Pons (tissue), 1 donor: ENCODE data around the gene ANO1.

Source experiments
- DNase-seq: peaks from one replicate; pipeline ENCODE4 v3.0.0-alpha.2; 2016; ENCODE audit warnings: low spot score

ANO1 gene

GRCh38 chr11:70115778-70116177 lies 37.7 kb downstream of the ANO1 start:
- no peak for DNase-seq

DNA sequence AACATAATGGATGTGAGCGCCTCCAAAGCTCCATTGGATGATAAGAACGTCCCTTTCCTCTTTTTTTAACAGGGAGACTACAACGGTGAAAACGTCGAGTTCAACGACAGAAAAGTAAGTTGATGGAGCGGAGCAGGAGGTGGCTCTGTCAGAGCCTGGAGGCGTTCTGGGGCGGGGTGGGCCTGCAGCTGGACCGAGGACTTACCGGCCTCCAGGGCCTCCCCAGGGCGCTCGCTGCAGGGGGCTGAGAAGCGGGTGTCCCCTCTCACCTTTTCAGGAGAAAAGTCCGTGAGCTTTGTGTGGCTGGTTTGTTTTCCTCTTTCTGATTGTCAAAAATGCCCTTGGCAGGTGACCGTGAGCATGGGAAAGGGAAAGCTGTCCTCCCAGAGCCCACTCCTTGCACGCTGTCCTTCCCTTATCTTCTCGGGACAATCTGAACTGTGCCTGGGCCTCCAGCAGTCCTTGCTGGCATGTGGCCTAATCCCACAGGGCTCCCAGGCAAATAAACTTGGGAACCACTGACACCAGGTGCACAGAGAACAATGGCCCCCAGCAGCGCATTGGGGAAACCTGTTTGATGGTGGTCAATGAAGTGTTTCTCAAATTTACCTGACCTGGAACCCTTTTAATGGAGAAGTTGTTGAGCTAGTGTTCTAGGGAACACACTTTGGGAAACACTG lies 38.4 kb downstream of the ANO1 start:
- no peak for DNase-seq

DNA sequence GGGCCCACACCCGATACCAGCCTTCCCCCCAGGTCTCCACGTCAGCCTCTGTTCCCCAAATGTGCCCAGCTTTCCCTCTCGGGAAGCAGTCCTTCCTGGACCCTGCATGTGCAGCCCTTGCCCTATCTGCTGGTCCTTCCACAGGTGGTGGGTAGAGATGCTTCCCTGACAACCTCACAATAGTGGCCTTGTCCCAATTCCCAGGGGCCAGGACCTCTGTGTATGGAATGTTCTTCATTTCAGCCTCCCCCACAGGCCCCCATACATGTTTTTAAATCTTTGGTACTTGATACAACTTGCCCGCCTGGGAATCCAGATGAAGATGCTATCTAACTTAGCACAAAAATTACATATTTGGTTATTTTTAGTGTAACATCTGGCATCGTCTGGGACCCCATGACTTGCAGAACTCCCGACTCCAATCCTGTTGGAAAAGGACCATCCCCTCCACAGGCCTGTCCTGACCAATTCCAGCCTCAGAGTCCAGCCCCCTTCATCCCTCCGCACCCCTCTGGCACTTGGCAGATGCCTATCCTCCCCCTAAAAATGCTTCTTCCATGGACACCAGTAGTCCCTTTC lies 39.5 kb downstream of the ANO1 start:
- DNase-seq, result no peak

- DNase-seq, result no peak
Observed at GRCh38 chr11:70118642-70119041, 40.5 kb downstream of the ANO1 start.

DNA sequence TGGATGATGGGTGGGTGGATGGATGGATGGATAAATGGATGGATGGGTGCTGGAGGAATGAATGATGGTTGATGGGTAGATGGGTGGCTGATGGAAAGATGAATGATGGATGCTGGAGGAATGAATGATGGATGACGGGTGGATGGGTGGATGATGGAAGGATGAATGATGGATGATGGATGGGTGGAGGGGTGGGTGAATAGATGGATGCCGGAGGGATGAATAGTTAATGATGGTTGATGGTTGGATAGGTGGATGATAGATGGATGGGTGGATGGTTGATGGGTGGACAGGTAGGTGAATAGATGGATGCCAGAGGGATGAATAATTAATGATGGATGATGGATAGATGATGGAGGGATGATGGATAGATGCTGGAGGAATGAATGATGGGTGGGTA lies 41.4 kb downstream of the ANO1 start:
- DNase-seq, result no peak

DNA sequence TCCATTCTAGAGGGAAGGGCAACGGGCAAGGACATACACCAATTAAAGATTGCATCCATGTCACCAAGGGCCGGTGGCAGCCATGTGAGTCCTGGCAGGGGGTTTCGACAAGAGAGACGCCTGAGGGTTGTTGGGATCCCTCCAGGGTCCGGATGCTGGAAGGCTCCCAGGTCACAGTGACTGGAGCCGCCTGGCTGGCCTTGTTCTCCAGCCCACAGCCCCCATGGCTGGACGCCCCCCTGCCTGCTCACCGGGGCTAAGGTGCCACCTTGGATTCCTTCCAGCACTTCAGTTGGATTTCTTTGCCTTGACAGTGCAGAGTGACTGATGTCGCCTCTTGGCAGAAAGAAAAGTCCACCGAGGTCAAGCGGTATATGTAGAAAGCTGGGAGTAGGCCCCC lies 42.6 kb downstream of the ANO1 start:
- DNase-seq, result no peak

GRCh38 chr11:70122490-70123198 lies 44.5 kb downstream of the ANO1 start:
- DNase-seq, result no peak

- no peak for DNase-seq
Observed at GRCh38 chr11:70123711-70124110, 45.6 kb downstream of the ANO1 start.

- no peak for DNase-seq
Observed at GRCh38 chr11:70124321-70125000, 46.3 kb downstream of the ANO1 start.

DNA sequence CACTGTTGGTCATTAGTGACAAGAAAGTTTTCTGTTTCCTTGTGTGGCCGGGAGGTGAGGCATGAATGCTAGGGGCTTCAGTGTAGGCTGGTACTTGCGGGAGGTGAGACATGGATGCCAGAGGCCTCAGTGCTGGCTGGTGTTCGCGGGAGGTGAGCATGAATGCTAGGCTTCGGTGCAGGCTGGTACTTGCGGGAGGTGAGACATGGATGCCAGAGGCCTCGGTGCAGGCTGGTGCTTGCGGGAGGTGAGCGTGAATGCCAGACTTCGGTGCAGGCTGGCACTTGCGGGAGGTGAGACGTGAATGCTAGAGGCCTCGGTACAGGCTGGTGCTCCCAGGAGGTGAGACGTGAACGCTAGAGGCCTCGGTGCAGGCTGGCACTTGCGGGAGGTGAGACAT lies 48.4 kb downstream of the ANO1 start:
- DNase-seq, result no peak

- no peak for DNase-seq
Observed at GRCh38 chr11:70127653-70128434, 49.7 kb downstream of the ANO1 start.

DNA sequence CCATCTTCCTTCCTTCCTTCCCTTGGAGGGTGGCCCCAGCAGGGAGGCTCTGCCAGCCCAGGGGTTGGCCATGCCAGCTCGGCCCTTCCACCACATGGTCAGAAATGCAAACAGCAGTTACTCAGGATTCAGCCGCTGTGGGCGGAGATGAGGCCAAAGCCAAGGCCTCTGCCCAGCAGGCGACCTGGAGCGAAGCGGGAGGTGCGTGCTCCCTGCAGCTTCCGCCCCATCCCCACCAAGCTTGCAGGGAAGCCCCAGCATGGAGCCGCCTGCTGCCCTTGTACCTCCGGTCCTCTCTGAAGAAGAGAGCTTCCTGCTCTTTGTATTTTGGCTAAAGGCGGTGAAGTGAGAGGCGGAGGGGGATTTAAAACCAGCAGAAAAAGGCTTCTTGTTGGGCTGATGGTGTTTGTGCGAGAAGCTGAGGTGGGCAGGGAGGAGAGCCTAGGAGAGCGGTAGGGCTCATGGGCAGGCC lies 50.4 kb downstream of the ANO1 start:
- no peak for DNase-seq

- no peak for DNase-seq
Observed at GRCh38 chr11:70129051-70129592, 51.0 kb downstream of the ANO1 start.

GRCh38 chr11:70130636-70131035 lies 52.5 kb downstream of the ANO1 start:
- DNase-seq, result no peak

GRCh38 chr11:70131606-70132190 lies 53.6 kb downstream of the ANO1 start:
- no peak for DNase-seq

DNA sequence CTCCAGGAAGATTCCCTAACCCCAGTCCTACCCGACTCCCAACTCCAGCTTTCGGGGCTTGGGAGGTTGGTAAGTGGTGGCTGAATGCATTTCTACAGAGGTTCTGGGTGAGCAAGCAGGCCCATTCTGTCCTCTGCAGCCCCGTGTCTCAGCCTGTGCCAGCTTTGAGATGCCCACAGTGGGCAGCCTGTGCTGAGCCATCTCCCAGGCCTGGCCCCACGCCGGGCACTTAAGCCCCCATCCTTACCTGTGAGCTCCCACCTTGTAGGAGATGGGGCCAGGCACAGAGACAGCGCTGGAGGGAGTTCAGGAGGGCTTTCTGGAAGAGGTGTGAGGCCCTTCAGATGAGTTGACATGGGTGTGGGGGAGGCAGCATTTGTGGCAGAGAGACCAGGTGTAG lies 54.5 kb downstream of the ANO1 start:
- DNase-seq, result no peak

DNA sequence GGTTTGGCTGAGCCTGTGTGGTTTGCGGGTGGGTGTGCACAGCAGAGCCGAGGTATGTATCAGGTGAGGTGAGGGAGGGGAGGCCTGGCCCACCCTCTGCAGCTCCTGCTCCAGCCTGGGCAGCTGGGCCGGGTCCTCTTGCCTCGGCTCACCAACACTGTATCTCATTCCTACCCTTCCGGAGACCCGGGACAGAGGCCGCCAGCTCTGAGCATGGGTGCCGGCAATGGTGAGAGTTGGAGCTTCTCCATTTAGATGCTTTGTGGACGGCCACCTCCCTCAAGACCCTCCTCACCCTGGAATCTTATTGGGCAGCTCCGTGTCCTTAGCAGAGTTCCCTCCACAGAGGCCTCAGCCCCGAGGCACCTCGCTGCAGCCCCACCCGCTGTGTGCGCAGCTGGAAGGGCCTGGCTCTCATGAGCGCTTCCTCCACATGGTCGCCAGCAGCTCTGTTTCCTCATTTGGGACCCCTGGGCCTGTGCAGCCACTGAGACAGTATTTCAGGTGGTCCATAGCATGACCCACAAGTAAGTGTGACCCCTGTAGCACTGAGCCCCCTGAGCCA lies 55.7 kb downstream of the ANO1 start:
- no peak for DNase-seq

- DNase-seq, result no peak
Observed at GRCh38 chr11:70134490-70134889, 56.4 kb downstream of the ANO1 start.

DNA sequence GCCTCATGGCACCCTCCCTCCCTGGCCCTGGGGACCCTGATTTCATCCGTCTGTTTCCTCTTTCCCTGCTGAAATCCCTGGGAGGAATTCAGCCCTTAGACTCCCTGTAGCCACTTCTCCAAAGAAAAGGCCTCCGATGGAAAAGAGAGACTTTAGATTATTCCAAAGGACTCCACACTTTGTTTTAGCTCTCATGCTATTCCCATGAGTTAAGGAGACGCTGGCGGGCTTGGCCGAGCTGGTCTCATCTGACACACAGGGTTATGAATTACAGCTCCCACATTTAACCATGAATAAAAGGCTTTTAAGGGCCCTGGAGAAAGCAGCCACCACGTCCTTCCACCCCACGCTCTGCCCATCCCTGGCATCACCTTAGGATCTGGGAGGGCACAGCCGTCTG lies 57.0 kb downstream of the ANO1 start:
- DNase-seq, result no peak

- no peak for DNase-seq
Observed at GRCh38 chr11:70135625-70136059, 57.5 kb downstream of the ANO1 start.

DNA sequence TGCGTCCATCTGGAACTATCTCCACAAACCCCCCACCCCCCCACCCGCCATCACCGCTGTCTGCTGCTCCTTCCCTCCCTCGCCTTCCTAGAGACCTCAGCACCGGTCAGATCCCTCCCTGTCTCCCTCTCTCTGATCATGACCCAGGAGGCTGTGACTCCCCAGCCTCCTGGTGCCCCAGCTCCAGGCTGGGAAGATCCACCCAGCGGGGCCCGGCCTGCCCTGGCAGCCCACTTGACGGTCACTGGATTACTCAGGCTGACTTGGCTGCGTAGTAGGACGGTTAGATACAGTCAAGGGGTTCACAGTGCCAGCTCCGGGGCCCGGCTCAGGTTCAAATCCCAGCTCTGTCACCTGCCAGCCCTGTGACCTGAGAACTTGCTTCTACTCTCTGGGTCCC lies 59.3 kb downstream of the ANO1 start:
- no peak for DNase-seq
